RWPE1 (cell line): ENCODE measurements around the gene INPP5F.
"Not testable (repeated sequence)": the region's sequence is repeated elsewhere in the genome, so short reads cannot be mapped to it uniquely, and the experiment has no call there.

Experiments used
- CTCF ChIA-PET: fragments of 350-600 bp; sonication (Branson Sonifier 250); formaldehyde crosslinking; extraction: SDS; loops from one replicate; lab custom pipeline; 2021; lab: Yijun Ruan, JAX
- POLR2A ChIA-PET: fragments of 400-600 bp; formaldehyde crosslinking; extraction: SDS; loops from one replicate; lab custom pipeline; 2020; ENCODE audit warnings: antibody characterized with exemption; ENCODE audit not compliant: low non-redundant PET; lab: Yijun Ruan, JAX
- DNase-seq: peaks from one replicate; pipeline ENCODE4 v3.0.0; 2012; ENCODE audit warnings: low spot score
- H3K27ac ChIP-seq: fragments of 450-650 bp; 2 replicates; pipeline ENCODE4 v1.5.1; 2017
- CTCF ChIP-seq: fragments of 450-650 bp; conservative IDR thresholded peaks from 2 replicates; pipeline ENCODE4 v1.5.1; 2017; ENCODE audit warnings: low read depth, mild to moderate bottlenecking

The INPP5F gene

GRCh38 chr10:119768455-119769094 lies 42.7 kb downstream of the INPP5F start:
- peak overlapping the region; percentile 56 for H3K27ac ChIP-seq
- CTCF ChIA-PET: interaction anchor here (0.8 kb wide), 1 partner anchor 9 kb away, joined by 3 read pairs; no protein-coding TSS in a partner anchor
- POLR2A ChIA-PET: no interaction called here
- TF ChIP-seq CTCF: no peak
- peak; percentile 34 for DNase-seq

GRCh38 chr10:119769886-119770285 lies 44.0 kb downstream of the INPP5F start:
- TF ChIP-seq CTCF: no peak
- ChIA-PET CTCF (interaction anchor here (0.7 to 1.2 kb wide), 3 partner anchors 20 to 88 kb away, joined by 3 to 4 read pairs (median 3); no protein-coding TSS in a partner anchor), POLR2A (no interaction called here)
- peak overlapping the region; percentile 72 for H3K27ac ChIP-seq
- peak; percentile 80 for DNase-seq

- no peak for TF ChIP-seq CTCF
- ChIA-PET POLR2A (no interaction called here), CTCF (interaction anchor here (0.6 to 1.2 kb wide), 3 partner anchors 20 to 134 kb away, joined by 3 to 4 read pairs (median 3); no protein-coding TSS in a partner anchor)
- H3K27ac ChIP-seq: no peak overlapping the region
- no peak for DNase-seq
Observed at GRCh38 chr10:119770928-119771327, 45.1 kb downstream of the INPP5F start.

- ChIA-PET CTCF (interaction anchor here (0.7 kb wide), 1 partner anchor 1063 kb away, joined by 3 read pairs; no protein-coding TSS in a partner anchor), POLR2A (no interaction called here)
- H3K27ac ChIP-seq: no peak overlapping the region
- DNase-seq: no peak
- no peak for TF ChIP-seq CTCF
Observed at GRCh38 chr10:119772334-119772733, 46.5 kb downstream of the INPP5F start.

- CTCF ChIA-PET: interaction anchor here (0.6 kb wide), 1 partner anchor 85 kb away, joined by 4 read pairs; no protein-coding TSS in a partner anchor
- POLR2A ChIA-PET, DNase-seq, H3K27ac ChIP-seq: not testable (repeated sequence)
Observed at GRCh38 chr10:119773041-119773440, 47.2 kb downstream of the INPP5F start.

- TF ChIP-seq CTCF: no peak
- ChIA-PET POLR2A (no interaction called here), CTCF (no interaction called here)
- DNase-seq: no peak
- H3K27ac ChIP-seq: no peak overlapping the region
Observed at GRCh38 chr10:119775529-119775928, 49.7 kb downstream of the INPP5F start.

- no peak overlapping the region for H3K27ac ChIP-seq
- POLR2A ChIA-PET: no interaction called here
- CTCF ChIA-PET: no interaction called here
- no peak for TF ChIP-seq CTCF
- no peak for DNase-seq
Observed at GRCh38 chr10:119776536-119776935, 50.7 kb downstream of the INPP5F start.
